ENCODE measurements around the gene METTL8. TPM values are rescaled to one million over a fixed set of nuclear protein-coding genes. Genes with fewer than 3 reads are reported as not detected.
"Not testable (repeated sequence)": the region's sequence is repeated elsewhere in the genome, so short reads cannot be mapped to it uniquely, and the experiment has no call there.

The METTL8 gene
- total RNA-seq, 1 donor from 2014 or later: 26.7 TPM

DNA sequence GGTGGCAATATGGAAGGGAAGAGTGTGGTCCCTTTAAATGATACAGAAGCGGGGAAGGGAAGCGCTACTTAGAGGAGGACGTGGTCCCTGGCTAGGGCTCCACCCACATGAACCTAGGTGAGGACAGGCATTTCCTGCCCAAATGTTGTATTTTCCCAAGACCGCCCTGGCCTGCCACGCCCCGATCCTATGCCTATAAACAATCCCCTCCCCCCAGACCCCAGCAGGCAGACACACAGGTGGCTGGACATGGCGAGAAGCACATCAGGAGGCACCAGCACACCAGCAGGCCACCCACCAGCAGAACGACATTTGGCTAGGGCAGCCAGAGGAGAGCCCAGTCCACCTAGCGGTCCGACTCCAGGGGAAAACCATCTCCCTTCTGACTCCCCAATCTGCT is 47.2 kb downstream of the METTL8 start:
- Histone ChIP-seq H3K4me3 (ENCODE audit: low read depth, low read length) (no peak overlapping the region), H3K27me3 (ENCODE audit: control insufficient read depth, insufficient read depth, low read length) (no peaks in the 10 kb centered on the region), H3K36me3 (ENCODE audit: control insufficient read depth, insufficient read depth, low read length) (no peaks in the 10 kb centered on the region)
- DNase-seq (ENCODE audit: low read depth): no peak
- TF ChIP-seq, protein P1, sequence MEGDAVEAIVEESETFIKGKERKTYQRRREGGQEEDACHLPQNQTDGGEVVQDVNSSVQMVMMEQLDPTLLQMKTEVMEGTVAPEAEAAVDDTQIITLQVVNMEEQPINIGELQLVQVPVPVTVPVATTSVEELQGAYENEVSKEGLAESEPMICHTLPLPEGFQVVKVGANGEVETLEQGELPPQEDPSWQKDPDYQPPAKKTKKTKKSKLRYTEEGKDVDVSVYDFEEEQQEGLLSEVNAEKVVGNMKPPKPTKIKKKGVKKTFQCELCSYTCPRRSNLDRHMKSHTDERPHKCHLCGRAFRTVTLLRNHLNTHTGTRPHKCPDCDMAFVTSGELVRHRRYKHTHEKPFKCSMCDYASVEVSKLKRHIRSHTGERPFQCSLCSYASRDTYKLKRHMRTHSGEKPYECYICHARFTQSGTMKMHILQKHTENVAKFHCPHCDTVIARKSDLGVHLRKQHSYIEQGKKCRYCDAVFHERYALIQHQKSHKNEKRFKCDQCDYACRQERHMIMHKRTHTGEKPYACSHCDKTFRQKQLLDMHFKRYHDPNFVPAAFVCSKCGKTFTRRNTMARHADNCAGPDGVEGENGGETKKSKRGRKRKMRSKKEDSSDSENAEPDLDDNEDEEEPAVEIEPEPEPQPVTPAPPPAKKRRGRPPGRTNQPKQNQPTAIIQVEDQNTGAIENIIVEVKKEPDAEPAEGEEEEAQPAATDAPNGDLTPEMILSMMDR (IDR thresholded peaks at IDR 0.05; ENCODE audit: insufficient read depth, low read length, poor library complexity, severe bottlenecking): no peak

DNA sequence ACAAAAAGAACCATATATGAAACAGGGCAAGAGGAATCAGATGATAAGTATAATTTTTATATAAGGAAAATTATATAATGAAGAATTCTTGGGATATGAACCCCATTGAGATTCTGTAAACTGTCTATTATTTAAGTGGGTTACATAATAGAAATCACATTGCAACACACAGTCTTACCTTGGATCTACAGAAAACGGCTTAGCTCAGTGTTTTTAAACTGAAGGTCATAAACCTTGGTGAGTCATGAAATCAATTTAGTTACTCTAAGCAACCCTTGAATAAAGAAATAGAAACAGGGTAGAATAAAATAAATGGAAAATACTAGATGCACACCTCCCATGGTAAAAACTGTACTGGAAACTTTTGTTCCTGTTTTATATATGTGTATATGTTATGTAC is 50.7 kb downstream of the METTL8 start:
- Histone ChIP-seq H3K4me3 (ENCODE audit: low read depth, low read length) (no peak overlapping the region), H3K27me3 (ENCODE audit: control insufficient read depth, insufficient read depth, low read length) (no peaks in the 10 kb centered on the region), H3K36me3 (ENCODE audit: control insufficient read depth, insufficient read depth, low read length) (no peaks in the 10 kb centered on the region)
- DNase-seq (ENCODE audit: low read depth): no peak
- TF ChIP-seq, protein P1 (IDR thresholded peaks at IDR 0.05; ENCODE audit: insufficient read depth, low read length, poor library complexity, severe bottlenecking): no peak

DNA sequence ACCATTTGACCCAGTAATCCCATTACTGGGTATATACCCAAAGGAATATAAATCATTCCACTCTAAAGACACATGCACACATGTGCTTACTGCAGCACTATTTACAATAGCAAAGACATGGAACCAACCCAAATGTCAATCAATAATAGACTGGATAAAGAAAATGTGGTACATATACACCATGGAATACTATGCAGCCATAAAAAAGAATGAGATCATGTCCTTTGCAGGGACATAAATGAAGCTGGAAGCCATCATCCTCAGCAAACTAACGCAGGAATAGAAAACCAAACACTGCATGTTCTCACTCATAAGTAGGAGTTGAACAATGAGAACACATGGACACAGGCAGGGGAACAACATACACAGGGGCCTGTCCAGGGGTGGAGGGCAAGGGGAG is 51.6 kb downstream of the METTL8 start:
- H3K36me3 ChIP-seq (ENCODE audit: control insufficient read depth, insufficient read depth, low read length); DNase-seq (ENCODE audit: low read depth): not testable (repeated sequence)

DNA sequence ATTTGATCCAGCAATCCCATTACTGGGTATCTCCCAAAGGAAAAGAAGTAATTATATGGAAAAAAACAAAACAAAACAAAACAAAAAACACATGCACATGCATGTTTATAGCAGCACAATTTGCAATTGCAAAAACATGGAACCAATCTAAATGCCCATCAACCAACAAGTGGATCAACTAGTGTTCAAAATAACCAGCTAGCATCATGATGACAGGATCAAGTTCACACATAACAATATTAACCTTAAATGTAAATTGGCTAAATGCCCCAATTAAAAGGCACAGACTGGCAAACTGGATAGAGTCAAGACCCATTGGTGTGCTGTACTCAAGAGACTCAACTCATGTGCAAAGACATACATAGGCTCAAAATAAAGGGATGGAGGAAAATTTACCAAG is 55.9 kb downstream of the METTL8 start:
- DNase-seq (ENCODE audit: low read depth); H3K4me3 ChIP-seq (ENCODE audit: low read depth, low read length); H3K36me3 ChIP-seq (ENCODE audit: control insufficient read depth, insufficient read depth, low read length); H3K27me3 ChIP-seq (ENCODE audit: control insufficient read depth, insufficient read depth, low read length): not testable (repeated sequence)

More for the DNA sequence above, 51.6 kb downstream of the METTL8 start:
- not testable (repeated sequence) for H3K4me3 ChIP-seq (ENCODE audit: low read depth, low read length); H3K27me3 ChIP-seq (ENCODE audit: control insufficient read depth, insufficient read depth, low read length)

DNA sequence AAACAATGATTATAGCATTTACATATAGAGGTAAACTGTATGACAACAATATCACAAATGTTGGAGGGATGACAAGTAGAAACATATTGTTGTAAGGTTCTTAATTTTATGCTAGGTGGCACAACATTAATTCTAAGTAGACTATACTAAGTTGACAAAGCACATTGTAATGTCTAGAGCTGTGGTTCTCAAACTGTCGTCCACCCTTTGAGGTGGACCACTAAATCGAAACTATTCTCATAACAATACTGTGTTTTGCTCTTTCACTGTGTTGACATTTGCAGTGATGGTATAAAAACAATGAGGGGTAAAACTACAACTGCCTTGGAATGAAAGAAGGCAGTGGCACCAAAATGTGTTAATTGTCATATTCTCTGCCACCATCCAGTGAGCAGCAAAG is 66.1 kb downstream of the METTL8 start:
- Histone ChIP-seq H3K36me3 (ENCODE audit: control insufficient read depth, insufficient read depth, low read length) (no peaks in the 10 kb centered on the region), H3K4me3 (ENCODE audit: low read depth, low read length) (no peak overlapping the region), H3K27me3 (ENCODE audit: control insufficient read depth, insufficient read depth, low read length) (no peaks in the 10 kb centered on the region)
- no peak for DNase-seq (ENCODE audit: low read depth)
- TF ChIP-seq, protein P1 (IDR thresholded peaks at IDR 0.05; ENCODE audit: insufficient read depth, low read length, poor library complexity, severe bottlenecking): no peak

DNA sequence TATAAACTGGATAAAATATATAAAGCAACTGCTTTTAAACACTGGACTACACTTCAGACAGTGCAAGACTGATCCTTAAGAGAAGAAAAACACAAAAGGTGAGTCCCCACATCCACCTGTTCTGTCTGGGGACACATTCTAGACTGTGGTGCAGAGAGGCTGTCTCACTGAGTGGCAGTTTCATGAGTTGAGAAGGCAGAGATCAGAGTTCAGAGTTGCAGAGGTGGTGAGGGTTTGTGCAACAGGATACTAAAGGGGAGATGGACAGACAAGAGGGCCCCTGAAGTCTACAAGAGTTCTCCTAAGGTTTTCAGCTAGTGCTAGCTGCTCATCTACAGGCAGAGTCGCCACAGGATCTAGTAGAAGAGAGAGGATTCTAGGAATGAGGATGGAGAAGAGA is 68.0 kb downstream of the METTL8 start:
- DNase-seq (ENCODE audit: low read depth): no peak
- TF ChIP-seq, protein P1 (IDR thresholded peaks at IDR 0.05; ENCODE audit: insufficient read depth, low read length, poor library complexity, severe bottlenecking): no peak
- Histone ChIP-seq H3K4me3 (ENCODE audit: low read depth, low read length) (no peak overlapping the region), H3K36me3 (ENCODE audit: control insufficient read depth, insufficient read depth, low read length) (no peaks in the 10 kb centered on the region), H3K27me3 (ENCODE audit: control insufficient read depth, insufficient read depth, low read length) (no peaks in the 10 kb centered on the region)

DNA sequence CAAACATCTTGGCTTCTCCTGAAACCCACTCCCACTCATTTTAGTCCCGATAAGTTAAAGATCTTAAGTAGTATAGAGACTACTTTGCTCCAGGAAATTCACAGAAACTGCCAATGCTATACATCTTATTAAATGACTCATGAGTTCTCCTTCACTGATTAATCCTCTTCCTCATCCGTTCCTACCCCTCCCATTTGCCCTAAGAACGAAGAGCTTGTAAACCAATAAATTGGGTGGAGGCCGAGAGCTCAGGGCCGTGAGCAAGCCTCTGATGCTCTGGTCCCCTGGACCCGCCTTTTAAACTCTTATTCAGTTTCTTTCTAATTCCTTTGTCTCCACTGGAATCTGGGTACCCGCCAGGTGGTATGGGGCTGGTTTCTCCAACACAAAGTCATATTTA is 68.6 kb downstream of the METTL8 start:
- DNase-seq (ENCODE audit: low read depth): no peak
- Histone ChIP-seq H3K4me3 (ENCODE audit: low read depth, low read length) (no peak overlapping the region), H3K27me3 (ENCODE audit: control insufficient read depth, insufficient read depth, low read length) (no peaks in the 10 kb centered on the region), H3K36me3 (ENCODE audit: control insufficient read depth, insufficient read depth, low read length) (no peaks in the 10 kb centered on the region)
- TF ChIP-seq, protein P1 (IDR thresholded peaks at IDR 0.05; ENCODE audit: insufficient read depth, low read length, poor library complexity, severe bottlenecking): no peak

Data from kidney epithelial cell (primary cell).